NCI-H1694 treated with DMSO at 0.1 percent for 48 hours (cell line): ENCODE measurements around the gene EYS.
"Not testable (repeated sequence)": the region's sequence is repeated elsewhere in the genome, so short reads cannot be mapped to it uniquely, and the experiment has no call there.

Experiments used
- DNase-seq: peaks from one replicate; lab custom pipeline; 2025; lab: John Stamatoyannopoulos, UW

The EYS gene

GRCh38 chr6:65081756-65082155 lies 625.3 kb downstream of the EYS start:
- no peak for DNase-seq

GRCh38 chr6:65075705-65076230 lies 631.3 kb downstream of the EYS start:
- no peak for DNase-seq

GRCh38 chr6:65072500-65072899 lies 634.5 kb downstream of the EYS start:
- no peak for DNase-seq

GRCh38 chr6:65071480-65071879 lies 635.5 kb downstream of the EYS start:
- no peak for DNase-seq

GRCh38 chr6:65064844-65065243 lies 642.2 kb downstream of the EYS start:
- no peak for DNase-seq

- no peak for DNase-seq
These were observed 647.5 kb downstream of the EYS start for GRCh38 chr6:65059568-65059967.

GRCh38 chr6:65055545-65055944 lies 651.5 kb downstream of the EYS start:
- DNase-seq, result no peak

GRCh38 chr6:65052626-65053025 lies 654.4 kb downstream of the EYS start:
- DNase-seq, result no peak

- no peak for DNase-seq
These were observed 661.2 kb downstream of the EYS start for GRCh38 chr6:65045801-65046200.

- DNase-seq, result no peak
These were observed 693.0 kb downstream of the EYS start for GRCh38 chr6:65014006-65014405.

- DNase-seq, result no peak
These were observed 700.2 kb downstream of the EYS start for GRCh38 chr6:65006788-65007187.

GRCh38 chr6:65004283-65004682 lies 702.7 kb downstream of the EYS start:
- no peak for DNase-seq

- DNase-seq, result not testable (repeated sequence)
These were observed 704.1 kb downstream of the EYS start for GRCh38 chr6:65002882-65003281.

GRCh38 chr6:65000815-65001214 lies 706.2 kb downstream of the EYS start:
- DNase-seq, result no peak

GRCh38 chr6:64998204-64998603 lies 708.8 kb downstream of the EYS start:
- DNase-seq, result no peak

- no peak for DNase-seq
These were observed 710.7 kb downstream of the EYS start for GRCh38 chr6:64996301-64996700.

- DNase-seq, result no peak
These were observed 716.2 kb downstream of the EYS start for GRCh38 chr6:64990652-64991304.

GRCh38 chr6:64988148-64988547 lies 718.9 kb downstream of the EYS start:
- DNase-seq, result no peak

GRCh38 chr6:64987066-64987465 lies 720.0 kb downstream of the EYS start:
- no peak for DNase-seq

GRCh38 chr6:64985726-64986125 lies 721.3 kb downstream of the EYS start:
- no peak for DNase-seq

GRCh38 chr6:64984948-64985347 lies 722.1 kb downstream of the EYS start:
- no peak for DNase-seq

- DNase-seq, result no peak
These were observed 723.9 kb downstream of the EYS start for GRCh38 chr6:64983089-64983488.

- no peak for DNase-seq
These were observed 733.9 kb downstream of the EYS start for GRCh38 chr6:64973142-64973541.

- no peak for DNase-seq
These were observed 737.9 kb downstream of the EYS start for GRCh38 chr6:64969139-64969538.
